IMR-90 (cell line): ENCODE data around the gene OPCML. TPM values are rescaled to one million over a fixed set of nuclear protein-coding genes. Genes with fewer than 3 reads are reported as not detected.

ENCODE experiments used
- ATAC-seq: fragments of 200-7000 bp; cut with Tn5 transposase; 2 replicates; pipeline ENCODE4 v1.9.1; 2020; ENCODE audit warnings: low read depth, mild to moderate bottlenecking, moderate library complexity
- BruUV-seq: library from RNA; stranded (reverse); fragments of 400-500 nt; replicated peaks from 2 replicates; lab custom pipeline; 2021; lab: Mats Ljungman, UMichigan
- CTCF ChIA-PET: fragments of 300-600 bp; formaldehyde crosslinking; extraction: SDS; loops from one replicate; lab custom pipeline; 2021; ENCODE audit warnings: antibody characterized with exemption; lab: Yijun Ruan, JAX
- POLR2A ChIA-PET: fragments of 300-600 bp; sonication (Branson Sonifier 250); formaldehyde crosslinking; loops from one replicate; lab custom pipeline; 2022; ENCODE audit warnings: antibody characterized with exemption; ENCODE audit not compliant: unreplicated experiment; lab: Charles Lee
- DNase-seq: peaks from one replicate; pipeline ENCODE4 v3.0.0; 2013
- H2AFZ ChIP-seq: replicated peaks from 2 replicates; pipeline ENCODE3; 2013; ENCODE audit warnings: low read length, mild to moderate bottlenecking; ENCODE audit not compliant: poor library complexity
- H2AK5ac ChIP-seq: 2 replicates; pipeline ENCODE4 v1.6.1; 2013; ENCODE audit warnings: low read depth, low read length, inconsistent platforms
- H2AK9ac ChIP-seq: replicated peaks from 2 replicates; pipeline ENCODE3; 2013; ENCODE audit warnings: mild to moderate bottlenecking, low read depth, low read length, moderate library complexity; ENCODE audit not compliant: poor library complexity
- H2BK120ac ChIP-seq: 2 replicates; pipeline ENCODE4 v1.6.1; 2013; ENCODE audit warnings: low read depth, low read length, inconsistent platforms
- H2BK15ac ChIP-seq: 3 replicates; pipeline ENCODE4 v1.6.1; 2013; ENCODE audit warnings: low read depth, low read length, inconsistent platforms
- H2BK20ac ChIP-seq: 2 replicates; pipeline ENCODE4 v1.6.1; 2013; ENCODE audit warnings: low read depth, mild to moderate bottlenecking, inconsistent platforms, low read length, moderate library complexity
- H2BK5ac ChIP-seq: 2 replicates; pipeline ENCODE4 v1.6.1; 2013; ENCODE audit warnings: mild to moderate bottlenecking, low read depth, low read length, inconsistent platforms; ENCODE audit not compliant: poor library complexity, severe bottlenecking
- H3K14ac ChIP-seq: replicated peaks from 2 replicates; pipeline ENCODE4 v1.6.1; 2013; ENCODE audit warnings: low read depth, low read length, inconsistent platforms
- H3K18ac ChIP-seq: 2 replicates; pipeline ENCODE4 v1.6.1; 2013; ENCODE audit warnings: low read depth, low read length, control low read depth
- H3K23ac ChIP-seq: 2 replicates; pipeline ENCODE4 v1.6.1; 2013; ENCODE audit warnings: low read depth, low read length, inconsistent platforms
- H3K27ac ChIP-seq: 2 replicates; pipeline ENCODE4 v1.5.1; 2013; ENCODE audit warnings: mild to moderate bottlenecking, control low read depth, low read length; ENCODE audit not compliant: insufficient read depth
- H3K27me3 ChIP-seq: 2 replicates; pipeline ENCODE4 v1.6.1; 2013; ENCODE audit warnings: low read length; ENCODE audit not compliant: control insufficient read depth, insufficient read depth
- H3K36me3 ChIP-seq: 2 replicates; pipeline ENCODE4 v1.6.1; 2013; ENCODE audit warnings: low read length, mixed read lengths; ENCODE audit not compliant: control insufficient read depth, insufficient read depth
- H3K4ac ChIP-seq: 2 replicates; pipeline ENCODE4 v1.6.1; 2013; ENCODE audit warnings: low read depth, low read length, inconsistent platforms
- H3K4me1 ChIP-seq: 2 replicates; pipeline ENCODE4 v1.6.1; 2013; ENCODE audit warnings: low read length, mixed read lengths; ENCODE audit not compliant: control insufficient read depth, insufficient read depth
- H3K4me2 ChIP-seq: 2 replicates; pipeline ENCODE4 v1.6.1; 2013; ENCODE audit warnings: low read depth, mild to moderate bottlenecking, control low read depth, low read length, moderate library complexity
- H3K4me3 ChIP-seq: 2 replicates; pipeline ENCODE4 v1.5.1; 2013; ENCODE audit warnings: low read depth, mild to moderate bottlenecking, control low read depth, low read length, moderate library complexity; ENCODE audit not compliant: insufficient read depth
- H3K56ac ChIP-seq: 2 replicates; pipeline ENCODE4 v1.6.1; 2013; ENCODE audit warnings: low read length, inconsistent platforms; ENCODE audit not compliant: insufficient read depth; ENCODE audit errors: extremely low read depth
- H3K79me1 ChIP-seq, 2 experiments: 2 replicates each; pipeline ENCODE4 v1.6.1; 2013; ENCODE audit warnings: low read length in 2 of 2, inconsistent platforms in 1 of 2, low read depth in 1 of 2
- H3K9ac ChIP-seq: 2 replicates; pipeline ENCODE4 v1.6.1; 2013; ENCODE audit warnings: low read depth, low read length, control low read depth
- H3K9me1 ChIP-seq: 2 replicates; pipeline ENCODE4 v1.6.1; 2013; ENCODE audit warnings: low read length, inconsistent platforms; ENCODE audit not compliant: insufficient read depth
- H3K9me3 ChIP-seq: 2 replicates; pipeline ENCODE4 v1.6.1; 2013; ENCODE audit warnings: low read length; ENCODE audit not compliant: control insufficient read depth, insufficient read depth
- H4K20me1 ChIP-seq: 2 replicates; pipeline ENCODE4 v1.6.1; 2013; ENCODE audit warnings: low read length, inconsistent platforms; ENCODE audit not compliant: insufficient read depth
- H4K5ac ChIP-seq: 2 replicates; pipeline ENCODE4 v1.6.1; 2013; ENCODE audit warnings: mild to moderate bottlenecking, low read depth, low read length, control low read depth
- H4K8ac ChIP-seq, 2 experiments: 2 replicates each; pipeline ENCODE4 v1.6.1; 2013; ENCODE audit warnings: low read depth in 2 of 2, low read length in 2 of 2, control low read depth in 1 of 2, inconsistent platforms in 1 of 2
- H4K91ac ChIP-seq: 2 replicates; pipeline ENCODE4 v1.6.1; 2013; ENCODE audit warnings: low read depth, low read length, inconsistent platforms; ENCODE audit not compliant: insufficient read depth
- CEBPB ChIP-seq: IDR thresholded peaks from 2 replicates; pipeline ENCODE4 v1.6.1; 2012; ENCODE audit warnings: low read depth, low read length, improper control_type of control experiment
- CHD1 ChIP-seq: IDR thresholded peaks from 2 replicates; pipeline ENCODE4 v1.6.1; 2012; ENCODE audit warnings: low read depth, low read length, improper control_type of control experiment
- CTCF ChIP-seq: conservative IDR thresholded peaks from 2 replicates; pipeline ENCODE4 v1.5.1; 2012; ENCODE audit warnings: mild to moderate bottlenecking, low read depth, low read length, improper control_type of control experiment
- ELK1 ChIP-seq: fragments of 150-350 bp; IDR thresholded peaks from 2 replicates; pipeline ENCODE4 v1.6.1; 2016; ENCODE audit warnings: low read depth, mild to moderate bottlenecking, low read length, moderate library complexity, borderline replicate concordance
- FOS ChIP-seq: fragments of 150-350 bp; IDR thresholded peaks from 2 replicates; pipeline ENCODE4 v1.6.1; 2016; ENCODE audit warnings: low read depth, low read length
- MAFK ChIP-seq: IDR thresholded peaks from 2 replicates; pipeline ENCODE4 v1.6.1; 2012; ENCODE audit warnings: low read depth, low read length, improper control_type of control experiment
- MAZ ChIP-seq: IDR thresholded peaks from 2 replicates; pipeline ENCODE4 v1.6.1; 2012; ENCODE audit warnings: low read depth, mild to moderate bottlenecking, low read length, improper control_type of control experiment, moderate library complexity, borderline replicate concordance
- MXI1 ChIP-seq: IDR thresholded peaks from 2 replicates; pipeline ENCODE4 v1.6.1; 2012; ENCODE audit warnings: low read depth, mild to moderate bottlenecking, low read length, moderate library complexity, borderline replicate concordance
- NFE2L2 ChIP-seq: fragments of 150-350 bp; IDR thresholded peaks from 2 replicates; pipeline ENCODE4 v1.6.1; 2016; ENCODE audit warnings: low read depth, mild to moderate bottlenecking, low read length
- RAD21 ChIP-seq: IDR thresholded peaks from 2 replicates; pipeline ENCODE4 v1.6.1; 2012; ENCODE audit warnings: low read length, improper control_type of control experiment
- RCOR1 ChIP-seq: IDR thresholded peaks from 2 replicates; pipeline ENCODE4 v1.6.1; 2012; ENCODE audit warnings: mild to moderate bottlenecking, low read length, improper control_type of control experiment; ENCODE audit not compliant: insufficient replicate concordance
- RFX5 ChIP-seq: IDR thresholded peaks from 2 replicates; pipeline ENCODE4 v1.8.0; 2012; ENCODE audit warnings: low read depth, mild to moderate bottlenecking, low read length, moderate library complexity
- SMC3 ChIP-seq: fragments of 150-350 bp; IDR thresholded peaks from 2 replicates; pipeline ENCODE4 v1.6.1; 2016; ENCODE audit warnings: low read depth, mild to moderate bottlenecking, antibody characterized with exemption, low read length, moderate library complexity
- WGBS, 2 experiments: methylation state at CpG; one replicate each; pipeline versions ENCODE4 v1.1.5 to v1.1.7; 2013; ENCODE audit warnings: missing lambda C conversion rate in 2 of 2; ENCODE audit not compliant: insufficient read length in 1 of 2; ENCODE audit errors: extremely low coverage in 2 of 2; 5-methylcytosine and 5-hydroxymethylcytosine counted together
- dilution Hi-C: fragments of 300-500 bp; cut with HindIII; formaldehyde crosslinking; loops from one replicate; pipeline ENCODE4 v1.14.3; 2018; ENCODE audit warnings: low sequenced_read_pairs; ENCODE audit not compliant: unreplicated experiment
- in situ Hi-C: fragments of 300-500 bp; cut with MboI; formaldehyde crosslinking; loops from 3 replicates; pipeline ENCODE4 v1.14.3; 2019; ENCODE audit warnings: low sequenced_read_pairs, inconsistent platforms, mixed read lengths
- intact Hi-C: fragments of 100-400 bp; cut with micrococcal nuclease; formaldehyde crosslinking; loops from 2 replicates; pipeline ENCODE4 v1.10.0; 2022
- polyA plus RNA-seq, 3 experiments: library from polyadenylated mRNA; depleted of rRNA; stranded (reverse); fragments of >200 nt; gene quantifications; 2 replicates each; pipeline ENCODE4 v1.2.3, GENCODE V29; 2012; ENCODE audit warnings: low replicate concordance in 1 of 3
- total RNA-seq: library from RNA; depleted of rRNA; stranded (reverse); fragments of >200 nt; gene quantifications from 2 replicates; pipeline ENCODE4 v1.2.3, GENCODE V29; 2012
- TF ChIP-seq, protein P1 (sequence below): fragments of 150-350 bp; IDR thresholded peaks from 2 replicates; pipeline ENCODE4 v1.6.1; 2017; ENCODE audit warnings: mild to moderate bottlenecking, antibody characterized with exemption, low read length, low read depth

Gene OPCML
- total and polyA plus RNA-seq, 2 of the 4 experiments (the other 2 are of a cell fraction): under 0.01 to 2.6 TPM

GRCh38 chr11:133053124-133053776, 479.1 kb downstream of the OPCML start:
- Histone ChIP-seq H3K14ac (no peak overlapping the region), H2AK5ac (no peak overlapping the region), H2AK9ac (no peak overlapping the region), H3K4ac (no peak overlapping the region), H3K4me1 (no peaks in the 10 kb centered on the region), H3K9me1 (no peaks in the 10 kb centered on the region), H2BK20ac (no peak overlapping the region), H4K8ac (no peak overlapping the region), H4K5ac (no peak overlapping the region), H2AFZ (no peak overlapping the region), H2BK5ac (no peak overlapping the region), H3K9me3 (no peaks in the 10 kb centered on the region), H3K27me3 (no peaks in the 10 kb centered on the region), H3K56ac (no peak overlapping the region), H2BK15ac (no peak overlapping the region), H2BK120ac (no peak overlapping the region), H3K27ac (no peak overlapping the region), H4K20me1 (no peaks in the 10 kb centered on the region), H3K9ac (no peak overlapping the region), H3K23ac (no peak overlapping the region), H3K4me3 (no peak overlapping the region), H3K79me1 (no peaks in the 10 kb centered on the region), H3K36me3 (no peaks in the 10 kb centered on the region), H4K91ac (no peak overlapping the region), H3K4me2 (no peak overlapping the region), H3K18ac (no peak overlapping the region)
- in situ Hi-C loops: no loop called here
- 32% methylated on average over 8 of the region's 9 CpGs; no CpG with 5 or more reads in 1 of the 2 experiments for WGBS, 2 experiments
- ChIA-PET POLR2A (no interaction called here), CTCF (no interaction called here)
- DNase-seq (no peak), ATAC-seq (no peak)
- dilution Hi-C loops: no loop called here
- TF ChIP-seq MXI1 (no peak), CHD1 (no peak), RCOR1 (no peak), FOS (no peak), MAZ (no peak), CEBPB (no peak), RFX5 (no peak), NFE2L2 (no peak), CTCF (no peak), MAFK (no peak), RAD21 (no peak), ELK1 (no peak), SMC3 (no peak)
- TF ChIP-seq, protein P1, sequence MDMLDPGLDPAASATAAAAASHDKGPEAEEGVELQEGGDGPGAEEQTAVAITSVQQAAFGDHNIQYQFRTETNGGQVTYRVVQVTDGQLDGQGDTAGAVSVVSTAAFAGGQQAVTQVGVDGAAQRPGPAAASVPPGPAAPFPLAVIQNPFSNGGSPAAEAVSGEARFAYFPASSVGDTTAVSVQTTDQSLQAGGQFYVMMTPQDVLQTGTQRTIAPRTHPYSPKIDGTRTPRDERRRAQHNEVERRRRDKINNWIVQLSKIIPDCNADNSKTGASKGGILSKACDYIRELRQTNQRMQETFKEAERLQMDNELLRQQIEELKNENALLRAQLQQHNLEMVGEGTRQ: no peak
- BruUV-seq: no TSS peak
- intact Hi-C loops: no loop called here
